Activated CD4-positive, alpha-beta T cell treated with anti-CD3 and anti-CD28 coated beads, Interleukin-2, amount 50 U/mL, for 1 hour (primary cell): ENCODE results near the gene EPHA6.
"Not testable (repeated sequence)": the region's sequence is repeated elsewhere in the genome, so short reads cannot be mapped to it uniquely, and the experiment has no call there.

Experiments
- DNase-seq: peaks from one replicate; pipeline ENCODE4 v3.0.0-alpha.2; 2020

EPHA6 gene

GRCh38 chr3:97197830-97198229 is 383.4 kb downstream of the EPHA6 start:
- no peak for DNase-seq

GRCh38 chr3:97200387-97200786 is 386.0 kb downstream of the EPHA6 start:
- DNase-seq: no peak

- no peak for DNase-seq
These were observed 387.4 kb downstream of the EPHA6 start for GRCh38 chr3:97201814-97202213.

- DNase-seq: no peak
These were observed 414.6 kb downstream of the EPHA6 start for GRCh38 chr3:97228966-97229365.

GRCh38 chr3:97230486-97230885 is 416.1 kb downstream of the EPHA6 start:
- DNase-seq: no peak

- no peak for DNase-seq
These were observed 418.1 kb downstream of the EPHA6 start for GRCh38 chr3:97232393-97233034.

GRCh38 chr3:97235179-97235578 is 420.8 kb downstream of the EPHA6 start:
- no peak for DNase-seq

GRCh38 chr3:97235611-97236315 is 421.4 kb downstream of the EPHA6 start:
- no peak for DNase-seq

GRCh38 chr3:97241417-97241816 is 427.0 kb downstream of the EPHA6 start:
- no peak for DNase-seq

- no peak for DNase-seq
These were observed 431.0 kb downstream of the EPHA6 start for GRCh38 chr3:97245201-97245910.

- no peak for DNase-seq
These were observed 441.7 kb downstream of the EPHA6 start for GRCh38 chr3:97256060-97256459.

- no peak for DNase-seq
These were observed 443.7 kb downstream of the EPHA6 start for GRCh38 chr3:97257942-97258697.

GRCh38 chr3:97259263-97259662 is 444.9 kb downstream of the EPHA6 start:
- no peak for DNase-seq

GRCh38 chr3:97264180-97264579 is 449.8 kb downstream of the EPHA6 start:
- DNase-seq: no peak

GRCh38 chr3:97265237-97266005 is 451.0 kb downstream of the EPHA6 start:
- DNase-seq: no peak

- no peak for DNase-seq
These were observed 454.8 kb downstream of the EPHA6 start for GRCh38 chr3:97269202-97269601.

- not testable (repeated sequence) for DNase-seq
These were observed 462.6 kb downstream of the EPHA6 start for GRCh38 chr3:97276879-97277550.

- DNase-seq: no peak
These were observed 463.3 kb downstream of the EPHA6 start for GRCh38 chr3:97277708-97278107.

- no peak for DNase-seq
These were observed 464.1 kb downstream of the EPHA6 start for GRCh38 chr3:97278506-97278905.

- no peak for DNase-seq
These were observed 477.5 kb downstream of the EPHA6 start for GRCh38 chr3:97291901-97292300.

GRCh38 chr3:97293596-97294131 is 479.3 kb downstream of the EPHA6 start:
- DNase-seq: no peak

GRCh38 chr3:97297032-97297431 is 482.6 kb downstream of the EPHA6 start:
- no peak for DNase-seq
